Measurements from ENCODE around the gene ZNF362.

Gene ZNF362

GRCh38 chr1:33332357-33332789 is 76.1 kb downstream of the ZNF362 start:
- no peak for TF ChIP-seq SPI1 (IDR thresholded peaks at IDR 0.05; ENCODE audit: borderline replicate concordance, low read depth)
- TF ChIP-seq, protein P1, sequence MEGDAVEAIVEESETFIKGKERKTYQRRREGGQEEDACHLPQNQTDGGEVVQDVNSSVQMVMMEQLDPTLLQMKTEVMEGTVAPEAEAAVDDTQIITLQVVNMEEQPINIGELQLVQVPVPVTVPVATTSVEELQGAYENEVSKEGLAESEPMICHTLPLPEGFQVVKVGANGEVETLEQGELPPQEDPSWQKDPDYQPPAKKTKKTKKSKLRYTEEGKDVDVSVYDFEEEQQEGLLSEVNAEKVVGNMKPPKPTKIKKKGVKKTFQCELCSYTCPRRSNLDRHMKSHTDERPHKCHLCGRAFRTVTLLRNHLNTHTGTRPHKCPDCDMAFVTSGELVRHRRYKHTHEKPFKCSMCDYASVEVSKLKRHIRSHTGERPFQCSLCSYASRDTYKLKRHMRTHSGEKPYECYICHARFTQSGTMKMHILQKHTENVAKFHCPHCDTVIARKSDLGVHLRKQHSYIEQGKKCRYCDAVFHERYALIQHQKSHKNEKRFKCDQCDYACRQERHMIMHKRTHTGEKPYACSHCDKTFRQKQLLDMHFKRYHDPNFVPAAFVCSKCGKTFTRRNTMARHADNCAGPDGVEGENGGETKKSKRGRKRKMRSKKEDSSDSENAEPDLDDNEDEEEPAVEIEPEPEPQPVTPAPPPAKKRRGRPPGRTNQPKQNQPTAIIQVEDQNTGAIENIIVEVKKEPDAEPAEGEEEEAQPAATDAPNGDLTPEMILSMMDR (IDR thresholded peaks at IDR 0.05; ENCODE audit: insufficient read depth, low read length): no peak
- no peak for TF ChIP-seq GABPA (IDR thresholded peaks at IDR 0.05; ENCODE audit: low read depth)
- TF ChIP-seq, protein P2, sequence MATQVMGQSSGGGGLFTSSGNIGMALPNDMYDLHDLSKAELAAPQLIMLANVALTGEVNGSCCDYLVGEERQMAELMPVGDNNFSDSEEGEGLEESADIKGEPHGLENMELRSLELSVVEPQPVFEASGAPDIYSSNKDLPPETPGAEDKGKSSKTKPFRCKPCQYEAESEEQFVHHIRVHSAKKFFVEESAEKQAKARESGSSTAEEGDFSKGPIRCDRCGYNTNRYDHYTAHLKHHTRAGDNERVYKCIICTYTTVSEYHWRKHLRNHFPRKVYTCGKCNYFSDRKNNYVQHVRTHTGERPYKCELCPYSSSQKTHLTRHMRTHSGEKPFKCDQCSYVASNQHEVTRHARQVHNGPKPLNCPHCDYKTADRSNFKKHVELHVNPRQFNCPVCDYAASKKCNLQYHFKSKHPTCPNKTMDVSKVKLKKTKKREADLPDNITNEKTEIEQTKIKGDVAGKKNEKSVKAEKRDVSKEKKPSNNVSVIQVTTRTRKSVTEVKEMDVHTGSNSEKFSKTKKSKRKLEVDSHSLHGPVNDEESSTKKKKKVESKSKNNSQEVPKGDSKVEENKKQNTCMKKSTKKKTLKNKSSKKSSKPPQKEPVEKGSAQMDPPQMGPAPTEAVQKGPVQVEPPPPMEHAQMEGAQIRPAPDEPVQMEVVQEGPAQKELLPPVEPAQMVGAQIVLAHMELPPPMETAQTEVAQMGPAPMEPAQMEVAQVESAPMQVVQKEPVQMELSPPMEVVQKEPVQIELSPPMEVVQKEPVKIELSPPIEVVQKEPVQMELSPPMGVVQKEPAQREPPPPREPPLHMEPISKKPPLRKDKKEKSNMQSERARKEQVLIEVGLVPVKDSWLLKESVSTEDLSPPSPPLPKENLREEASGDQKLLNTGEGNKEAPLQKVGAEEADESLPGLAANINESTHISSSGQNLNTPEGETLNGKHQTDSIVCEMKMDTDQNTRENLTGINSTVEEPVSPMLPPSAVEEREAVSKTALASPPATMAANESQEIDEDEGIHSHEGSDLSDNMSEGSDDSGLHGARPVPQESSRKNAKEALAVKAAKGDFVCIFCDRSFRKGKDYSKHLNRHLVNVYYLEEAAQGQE (IDR thresholded peaks at IDR 0.05; ENCODE audit: insufficient replicate concordance, low read depth): no peak
- TF ChIP-seq POLR2AphosphoS5 (IDR thresholded peaks at IDR 0.05; ENCODE audit: low read depth): no peak
- Histone ChIP-seq H3K4me3 (replicated peaks; ENCODE audit: insufficient read depth, low read length) (no peak overlapping the region), H3K27ac (replicated peaks) (no peak overlapping the region), H3K27me3 (ENCODE audit: insufficient read depth, poor library complexity, severe bottlenecking) (no peaks in the 10 kb centered on the region)
- no peak for DNase-seq (ENCODE audit: low read depth in 1 of 2, low spot score in 1 of 2)

DNA sequence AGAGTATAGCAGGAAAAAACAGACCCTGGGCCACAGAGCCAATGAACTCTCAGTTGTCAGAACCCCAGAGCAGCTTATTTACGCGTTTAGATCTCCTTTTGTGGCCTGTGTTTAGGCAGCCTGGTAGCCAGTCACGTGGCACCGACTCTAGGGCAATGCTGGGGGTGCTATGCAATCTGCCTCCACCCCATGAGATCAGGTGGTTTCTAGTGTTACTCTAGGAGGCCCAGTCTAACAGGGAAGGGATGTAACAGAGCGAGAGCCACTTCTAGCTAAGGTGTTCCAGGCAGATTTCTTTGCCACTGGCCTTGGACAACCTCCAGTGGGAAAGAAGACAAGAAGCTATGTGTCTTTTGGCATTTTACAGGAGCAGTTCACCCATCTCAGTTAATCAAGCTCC is 76.6 kb downstream of the ZNF362 start:
- H3K27me3 ChIP-seq (ENCODE audit: insufficient read depth, poor library complexity, severe bottlenecking): no peaks in the 10 kb centered on the region
- no peak overlapping the region for H3K4me3 ChIP-seq (replicated peaks; ENCODE audit: insufficient read depth, low read length)
- TF ChIP-seq, protein P2 (IDR thresholded peaks at IDR 0.05; ENCODE audit: insufficient replicate concordance, low read depth): no peak
- TF ChIP-seq POLR2AphosphoS5 (IDR thresholded peaks at IDR 0.05; ENCODE audit: low read depth): no peak
- no peak for TF ChIP-seq SPI1 (IDR thresholded peaks at IDR 0.05; ENCODE audit: borderline replicate concordance, low read depth)
- no peak for TF ChIP-seq GABPA (IDR thresholded peaks at IDR 0.05; ENCODE audit: low read depth)
- TF ChIP-seq, protein P1 (IDR thresholded peaks at IDR 0.05; ENCODE audit: insufficient read depth, low read length): no peak
- no peak overlapping the region for H3K27ac ChIP-seq (replicated peaks)
- DNase-seq (ENCODE audit: low read depth in 1 of 2, low spot score in 1 of 2): no peak

DNA sequence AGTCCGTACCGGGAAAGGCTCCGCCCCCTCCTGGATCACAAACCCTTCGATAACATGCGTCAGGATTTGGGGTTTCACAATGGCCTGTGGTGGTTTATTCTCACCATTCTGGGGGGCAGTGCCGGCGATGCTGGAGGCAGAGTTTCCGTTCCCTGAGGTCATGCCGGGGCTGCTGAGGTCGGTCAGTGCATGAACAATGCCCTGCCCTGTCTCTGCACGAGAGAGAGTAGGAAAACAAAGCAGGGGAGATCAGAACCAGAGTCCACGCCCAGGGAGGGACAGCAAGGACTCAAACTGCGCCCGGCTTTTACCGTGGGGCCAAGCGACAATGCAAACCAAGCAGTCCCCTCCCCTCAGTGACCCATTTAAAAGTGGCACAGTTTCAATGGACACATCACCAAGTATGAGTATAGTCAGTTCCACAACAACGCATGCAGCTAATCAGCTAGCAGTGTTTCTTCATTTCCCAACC is 77.8 kb downstream of the ZNF362 start:
- TF ChIP-seq GABPA (IDR thresholded peaks at IDR 0.05; ENCODE audit: low read depth): no peak
- TF ChIP-seq, protein P2 (IDR thresholded peaks at IDR 0.05; ENCODE audit: insufficient replicate concordance, low read depth): no peak
- no peak for TF ChIP-seq POLR2AphosphoS5 (IDR thresholded peaks at IDR 0.05; ENCODE audit: low read depth)
- TF ChIP-seq SPI1 (IDR thresholded peaks at IDR 0.05; ENCODE audit: borderline replicate concordance, low read depth): no peak
- TF ChIP-seq, protein P1 (IDR thresholded peaks at IDR 0.05; ENCODE audit: insufficient read depth, low read length): no peak
- H3K27me3 ChIP-seq (ENCODE audit: insufficient read depth, poor library complexity, severe bottlenecking): no peaks in the 10 kb centered on the region
- H3K4me3 ChIP-seq (replicated peaks; ENCODE audit: insufficient read depth, low read length): no peak overlapping the region
- no peak for DNase-seq (ENCODE audit: low read depth in 1 of 2, low spot score in 1 of 2)
- no peak overlapping the region for H3K27ac ChIP-seq (replicated peaks)

All from HL-60 (cell line).